Central memory CD4-positive, alpha-beta T cell (primary cell): ENCODE results near the gene DELE1.

Experiments
- DNase-seq: peaks from one replicate; pipeline ENCODE4 v3.0.0; 2022
- total RNA-seq, 3 experiments: gene quantifications; one replicate each; lab custom pipeline; 2026; lab: John Stamatoyannopoulos, UW

Gene DELE1
- 43.8 to 148 (median 66.4) reads per million in 3 experiments for total RNA-seq

GRCh38 chr5:141923448-141924313 is at the start of gene DELE1:
Gene DELE1 (plus strand): TSS chr5:141923871. CDS start chr5:141923942, 71 bp downstream.
- peak; percentile 89 for DNase-seq

- no peak for DNase-seq
Measured at GRCh38 chr5:141873933-141874261, 49.8 kb upstream of the DELE1 start.

GRCh38 chr5:141874262-141874964 is 49.3 kb upstream of the DELE1 start:
- DNase-seq = no peak

- no peak for DNase-seq
Measured at GRCh38 chr5:141875022-141875740, 48.5 kb upstream of the DELE1 start.

- DNase-seq = no peak
Measured at GRCh38 chr5:141875795-141876627, 47.7 kb upstream of the DELE1 start.

GRCh38 chr5:141876628-141877355 is 46.9 kb upstream of the DELE1 start:
- DNase-seq = no peak

GRCh38 chr5:141877356-141878185 is 46.1 kb upstream of the DELE1 start:
- peak; percentile 12 for DNase-seq

- peak; percentile 18 for DNase-seq
Measured at GRCh38 chr5:141878186-141878710, 45.4 kb upstream of the DELE1 start, which contains the start of gene PCDH1. Gene PCDH1 (minus strand): TSS chr5:141878410. CDS start chr5:141878262, 148 bp downstream.

GRCh38 chr5:141878711-141879425 is 44.8 kb upstream of the DELE1 start:
- peak; percentile 88 for DNase-seq

- DNase-seq = no peak
Measured at GRCh38 chr5:141879426-141879759, 44.3 kb upstream of the DELE1 start.

GRCh38 chr5:141879941-141880738 is 43.5 kb upstream of the DELE1 start:
- DNase-seq = no peak

GRCh38 chr5:141880961-141881801 is 42.5 kb upstream of the DELE1 start:
- DNase-seq = no peak

- DNase-seq = no peak
Measured at GRCh38 chr5:141881886-141882285, 41.8 kb upstream of the DELE1 start.

GRCh38 chr5:141882594-141883183 is 41.0 kb upstream of the DELE1 start:
- DNase-seq = no peak

- DNase-seq = no peak
Measured at GRCh38 chr5:141883184-141883891, 40.3 kb upstream of the DELE1 start.

- no peak for DNase-seq
Measured at GRCh38 chr5:141883892-141884318, 39.8 kb upstream of the DELE1 start.
